Smooth muscle cell (in vitro differentiated cells): ENCODE results near the gene UBE2D4. TPM values are rescaled to one million over a fixed set of nuclear protein-coding genes. Genes with fewer than 3 reads are reported as not detected.

Source experiments
- DNase-seq: peaks from one replicate; lab custom pipeline; 2025; ENCODE audit not compliant: unreplicated experiment; lab: John Stamatoyannopoulos, UW
- H2AFZ ChIP-seq: fragments of 200-600 bp; sonication (generic); 2 replicates; pipeline ENCODE4 v1.6.0; 2016; ENCODE audit warnings: antibody characterized with exemption, low read depth, mild to moderate bottlenecking
- H3F3A ChIP-seq: fragments of 200-600 bp; sonication (generic); 2 replicates; pipeline ENCODE4 v1.6.0; 2017; ENCODE audit warnings: antibody characterized with exemption, low read depth
- H3K27ac ChIP-seq: fragments of 200-600 bp; sonication (generic); 2 replicates; pipeline ENCODE4 v1.5.1; 2016; ENCODE audit warnings: low read depth, mild to moderate bottlenecking
- H3K27me3 ChIP-seq: fragments of 200-600 bp; sonication (generic); 2 replicates; pipeline ENCODE4 v1.6.1; 2016; ENCODE audit warnings: low read depth, mild to moderate bottlenecking
- H3K36me3 ChIP-seq: fragments of 200-600 bp; sonication (generic); 2 replicates; pipeline ENCODE4 v1.5.1; 2016; ENCODE audit warnings: low read depth
- H3K4me1 ChIP-seq: fragments of 200-600 bp; sonication (generic); 2 replicates; pipeline ENCODE4 v1.5.1; 2016; ENCODE audit warnings: low read depth
- H3K4me2 ChIP-seq: fragments of 200-600 bp; sonication (generic); 2 replicates; pipeline ENCODE4 v1.6.0; 2016; ENCODE audit warnings: mild to moderate bottlenecking
- H3K4me3 ChIP-seq: fragments of 200-600 bp; sonication (generic); 2 replicates; pipeline ENCODE4 v1.5.1; 2016; ENCODE audit warnings: mild to moderate bottlenecking
- H3K79me2 ChIP-seq: fragments of 200-600 bp; sonication (generic); 2 replicates; pipeline ENCODE4 v1.6.0; 2016; ENCODE audit warnings: low read depth, mild to moderate bottlenecking
- H3K9ac ChIP-seq: fragments of 200-600 bp; sonication (generic); 2 replicates; pipeline ENCODE4 v1.6.0; 2016; ENCODE audit warnings: low read depth
- H3K9me3 ChIP-seq: fragments of 200-600 bp; sonication (generic); replicated peaks from 2 replicates; pipeline ENCODE4 v1.5.1; 2016; ENCODE audit warnings: low read depth
- H4K20me1 ChIP-seq: fragments of 200-600 bp; sonication (generic); 2 replicates; pipeline ENCODE4 v1.6.0; 2016; ENCODE audit warnings: low read depth
- WGBS: methylation state at CpG from one replicate; pipeline ENCODE4 v1.1.7; 2016; ENCODE audit warnings: low lambda C conversion rate; 5-methylcytosine and 5-hydroxymethylcytosine counted together
- polyA plus RNA-seq: library from polyadenylated mRNA; unstranded; fragments of >200 nt; fragmentation: Nextera tagmentation; extraction: Ambion mirVana; gene quantifications from 2 replicates; pipeline ENCODE4 v1.2.1, GENCODE V29; 2016
- total RNA-seq: library from RNA; depleted of rRNA; stranded (reverse); fragments of >200 nt; gene quantifications from 2 replicates; pipeline ENCODE4 v1.2.3, GENCODE V29; 2014
- TF ChIP-seq, protein P1 (sequence below): fragments of 200-600 bp; sonication (generic); IDR thresholded peaks from 2 replicates; pipeline ENCODE4 v1.5.1; 2017; ENCODE audit warnings: borderline replicate concordance, mild to moderate bottlenecking, antibody characterized with exemption; ENCODE audit not compliant: insufficient read depth, poor library complexity, severe bottlenecking

UBE2D4 gene
- total and polyA plus RNA-seq, 2 experiments from 2014 or later = 4.6 to 8.6 TPM

DNA sequence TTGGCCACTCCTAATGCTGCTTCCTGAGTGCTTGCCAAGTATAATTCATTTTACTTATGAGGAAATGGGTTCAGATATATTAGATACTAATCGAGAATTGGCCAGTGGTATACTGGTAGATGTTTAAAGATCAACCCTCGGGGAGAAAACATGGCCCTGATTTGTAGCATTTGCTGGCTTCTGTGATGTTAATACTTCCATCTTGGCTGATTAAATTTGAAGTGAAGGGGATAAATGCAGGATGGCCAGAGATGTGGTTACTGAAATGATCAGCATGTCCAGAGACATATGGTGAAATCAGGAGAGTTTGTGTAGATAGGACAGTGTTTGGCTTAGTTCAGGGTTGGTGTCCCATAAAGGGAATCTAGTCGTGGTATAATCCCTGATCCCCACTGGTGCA is 11.2 kb downstream of the UBE2D4 start:
- no peak overlapping the region for H2AFZ ChIP-seq
- H3K4me1 ChIP-seq = no peaks in the 10 kb centered on the region
- 91% methylated on average over 3 of the region's 3 CpGs for WGBS
- no peak overlapping the region for H3K4me2 ChIP-seq
- no peak overlapping the region for H3K9ac ChIP-seq
- H3K27ac ChIP-seq = no peak overlapping the region
- DNase-seq = no peak
- TF ChIP-seq, protein P1, sequence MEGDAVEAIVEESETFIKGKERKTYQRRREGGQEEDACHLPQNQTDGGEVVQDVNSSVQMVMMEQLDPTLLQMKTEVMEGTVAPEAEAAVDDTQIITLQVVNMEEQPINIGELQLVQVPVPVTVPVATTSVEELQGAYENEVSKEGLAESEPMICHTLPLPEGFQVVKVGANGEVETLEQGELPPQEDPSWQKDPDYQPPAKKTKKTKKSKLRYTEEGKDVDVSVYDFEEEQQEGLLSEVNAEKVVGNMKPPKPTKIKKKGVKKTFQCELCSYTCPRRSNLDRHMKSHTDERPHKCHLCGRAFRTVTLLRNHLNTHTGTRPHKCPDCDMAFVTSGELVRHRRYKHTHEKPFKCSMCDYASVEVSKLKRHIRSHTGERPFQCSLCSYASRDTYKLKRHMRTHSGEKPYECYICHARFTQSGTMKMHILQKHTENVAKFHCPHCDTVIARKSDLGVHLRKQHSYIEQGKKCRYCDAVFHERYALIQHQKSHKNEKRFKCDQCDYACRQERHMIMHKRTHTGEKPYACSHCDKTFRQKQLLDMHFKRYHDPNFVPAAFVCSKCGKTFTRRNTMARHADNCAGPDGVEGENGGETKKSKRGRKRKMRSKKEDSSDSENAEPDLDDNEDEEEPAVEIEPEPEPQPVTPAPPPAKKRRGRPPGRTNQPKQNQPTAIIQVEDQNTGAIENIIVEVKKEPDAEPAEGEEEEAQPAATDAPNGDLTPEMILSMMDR = no peak
- H3K4me3 ChIP-seq = no peak overlapping the region
- H4K20me1 ChIP-seq = no peaks in the 10 kb centered on the region
- no peaks in the 10 kb centered on the region for H3K9me3 ChIP-seq
- no peaks in the 10 kb centered on the region for H3F3A ChIP-seq
- H3K36me3 ChIP-seq = no peaks in the 10 kb centered on the region
- H3K79me2 ChIP-seq = no peaks in the 10 kb centered on the region
- no peaks in the 10 kb centered on the region for H3K27me3 ChIP-seq

DNA sequence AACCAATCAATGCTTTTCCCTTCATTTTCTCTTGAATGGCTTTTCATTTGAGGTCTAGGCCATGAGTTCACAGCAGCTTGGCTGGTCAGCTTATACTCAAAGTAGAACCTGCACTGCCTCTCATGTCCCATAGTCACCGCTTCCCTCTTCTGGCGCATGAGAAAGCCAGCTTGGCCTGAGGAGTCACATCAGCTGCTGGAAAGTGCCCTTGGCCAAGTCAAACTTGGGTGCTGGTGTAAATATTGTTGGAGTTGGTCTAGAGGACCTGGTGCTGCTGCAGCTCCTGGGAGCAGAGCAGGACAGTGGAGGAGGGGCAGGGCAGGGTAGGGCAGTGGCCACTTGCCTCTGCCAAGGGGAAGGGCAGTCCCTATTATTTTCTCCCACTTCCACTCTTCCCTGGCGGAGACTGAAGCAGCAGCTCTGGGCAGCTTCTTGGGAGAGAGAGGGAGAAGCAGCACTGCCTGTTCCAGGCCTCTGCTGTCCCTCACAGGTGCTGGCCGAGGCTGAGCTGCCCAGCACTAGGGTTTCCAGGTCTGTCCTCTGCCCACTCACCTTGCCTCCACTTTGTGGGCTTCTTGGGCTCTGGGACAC is 12.8 kb downstream of the UBE2D4 start:
- Histone ChIP-seq H3K36me3 (no peaks in the 10 kb centered on the region), H3K27me3 (no peaks in the 10 kb centered on the region), H3K9me3 (no peaks in the 10 kb centered on the region), H3K4me1 (no peaks in the 10 kb centered on the region), H3K27ac (no peak overlapping the region), H3K4me3 (no peak overlapping the region), H3F3A (no peaks in the 10 kb centered on the region), H3K79me2 (no peaks in the 10 kb centered on the region), H3K4me2 (no peak overlapping the region), H4K20me1 (no peaks in the 10 kb centered on the region), H3K9ac (no peak overlapping the region), H2AFZ (no peak overlapping the region)
- DNase-seq = no peak
- TF ChIP-seq, protein P1 = no peak
- 100% methylated on average over 4 of the region's 4 CpGs for WGBS

DNA sequence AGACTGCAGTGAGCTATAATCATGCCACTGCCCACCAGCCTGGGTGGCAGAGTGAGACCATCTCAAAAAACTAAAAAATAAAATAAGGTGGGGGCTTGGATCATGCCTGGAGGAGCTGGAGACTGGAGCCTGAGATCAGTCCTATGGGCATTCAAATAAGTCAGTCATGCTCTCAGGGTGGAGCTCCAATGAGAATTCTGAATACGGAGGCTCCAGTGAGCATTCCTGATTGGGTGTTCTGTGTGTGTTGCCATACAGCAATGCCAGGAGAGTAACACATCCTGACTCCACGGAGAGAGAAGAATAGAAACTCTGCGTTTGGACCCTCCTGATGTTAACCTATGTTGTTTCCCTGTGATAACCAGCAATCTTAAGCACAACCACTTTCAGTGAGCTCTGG is 16.0 kb downstream of the UBE2D4 start:
- TF ChIP-seq, protein P1 = no peak
- DNase-seq = no peak
- no peaks in the 10 kb centered on the region for H3K4me1 ChIP-seq
- no peak overlapping the region for H3K27ac ChIP-seq
- H3K9ac ChIP-seq = no peak overlapping the region
- H3K36me3 ChIP-seq = no peaks in the 10 kb centered on the region
- no peaks in the 10 kb centered on the region for H3F3A ChIP-seq
- no peaks in the 10 kb centered on the region for H3K79me2 ChIP-seq
- no peaks in the 10 kb centered on the region for H3K9me3 ChIP-seq
- H3K27me3 ChIP-seq = no peaks in the 10 kb centered on the region
- H3K4me2 ChIP-seq = no peak overlapping the region
- no peak overlapping the region for H2AFZ ChIP-seq
- WGBS = 74% methylated on average over 3 of the region's 3 CpGs
- no peak overlapping the region for H3K4me3 ChIP-seq
- H4K20me1 ChIP-seq = no peaks in the 10 kb centered on the region

DNA sequence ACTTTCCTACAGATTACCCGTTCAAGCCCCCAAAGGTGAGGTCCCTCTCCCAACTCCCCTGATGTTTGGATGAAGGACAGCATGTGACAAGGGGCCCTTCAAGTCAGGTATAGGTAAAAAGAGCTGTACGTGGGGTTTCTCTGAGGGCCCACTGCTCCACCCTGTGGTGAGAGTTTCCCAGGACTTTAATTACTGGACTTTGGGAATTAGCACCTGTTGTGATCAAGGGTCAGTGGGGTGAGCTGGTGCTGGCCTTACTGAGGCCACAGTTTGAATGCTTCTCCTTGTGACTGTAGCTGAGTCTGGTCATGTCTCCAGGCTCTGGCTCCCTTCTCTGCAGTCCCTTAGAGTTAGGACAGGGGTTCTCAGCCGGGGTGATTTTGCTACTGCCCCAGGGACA is 16.8 kb downstream of the UBE2D4 start:
- H3K27me3 ChIP-seq = no peaks in the 10 kb centered on the region
- WGBS = 72% methylated on average over 3 of the region's 3 CpGs
- H3K4me3 ChIP-seq = no peak overlapping the region
- no peaks in the 10 kb centered on the region for H3K4me1 ChIP-seq
- no peaks in the 10 kb centered on the region for H3K79me2 ChIP-seq
- no peaks in the 10 kb centered on the region for H3K36me3 ChIP-seq
- no peak overlapping the region for H3K9ac ChIP-seq
- DNase-seq = no peak
- no peaks in the 10 kb centered on the region for H4K20me1 ChIP-seq
- no peak overlapping the region for H2AFZ ChIP-seq
- H3F3A ChIP-seq = no peaks in the 10 kb centered on the region
- H3K4me2 ChIP-seq = no peak overlapping the region
- TF ChIP-seq, protein P1 = no peak
- no peaks in the 10 kb centered on the region for H3K9me3 ChIP-seq
- no peak overlapping the region for H3K27ac ChIP-seq
